Subcutaneous abdominal adipose tissue (tissue), 5 donors: ENCODE measurements around the gene TRABD2A.
"Not testable (repeated sequence)": the region's sequence is repeated elsewhere in the genome, so short reads cannot be mapped to it uniquely, and the experiment has no call there.

Source experiments
- H3K27ac ChIP-seq: one replicate; pipeline ENCODE4 v1.7.0; 2013; ENCODE audit warnings: low read depth, mild to moderate bottlenecking, inconsistent platforms, low read length, moderate library complexity
- H3K27me3 ChIP-seq, 5 donors: one replicate each; pipeline ENCODE4 v1.7.0; 2013; ENCODE audit warnings: low read length in 5 of 5, inconsistent platforms in 1 of 5; ENCODE audit not compliant: control insufficient read depth in 5 of 5, insufficient read depth in 4 of 5
- H3K36me3 ChIP-seq, 5 donors: one replicate each; pipeline ENCODE4 v1.7.0; 2013; ENCODE audit warnings: low read length in 5 of 5; ENCODE audit not compliant: control insufficient read depth in 5 of 5, insufficient read depth in 5 of 5
- H3K4me1 ChIP-seq, 5 donors: one replicate each; pipeline ENCODE4 v1.7.0; 2013; ENCODE audit warnings: low read length in 5 of 5, mild to moderate bottlenecking in 3 of 5, moderate library complexity in 1 of 5; ENCODE audit not compliant: control insufficient read depth in 5 of 5, insufficient read depth in 5 of 5
- H3K4me3 ChIP-seq, 5 donors: one replicate each; pipeline ENCODE4 v1.7.0; 2013; ENCODE audit warnings: low read length in 5 of 5, low read depth in 1 of 5
- H3K9ac ChIP-seq, 5 donors: one replicate each; pipeline ENCODE4 v1.7.0; 2013; ENCODE audit warnings: low read length in 5 of 5, mild to moderate bottlenecking in 4 of 5, moderate library complexity in 3 of 5
- H3K9me3 ChIP-seq, 5 donors: one replicate each; pipeline ENCODE4 v1.7.0; 2013; ENCODE audit warnings: low read length in 5 of 5; ENCODE audit not compliant: control insufficient read depth in 5 of 5
- donor health status: healthy.
- donor health status: healthy.
- donor health status: healthy.
- donor health status: healthy.
- donor health status: healthy.

The TRABD2A gene

GRCh38 chr2:84881581-84882413 lies 913 bp upstream of the TRABD2A start:
- H3K27me3 ChIP-seq: peaks cover 0 to 9% (median 2%) of the 10 kb centered on the region in 5 donors

GRCh38 chr2:84880395-84880644 lies 564 bp downstream of the TRABD2A start:
- peak overlapping the region; percentile 62 to 81 (median 68) for H3K4me3 ChIP-seq
- H3K9me3 ChIP-seq: no peaks in the 10 kb centered on the region
- H3K4me1 ChIP-seq: peaks cover 0 to 34% (median 32%) of the 10 kb centered on the region in 5 donors
- H3K27me3 ChIP-seq: peaks cover 0 to 9% (median 2%) of the 10 kb centered on the region in 5 donors
- peak overlapping the region; percentile 53 to 63 (median 58) for H3K9ac ChIP-seq
- H3K36me3 ChIP-seq: no peaks in the 10 kb centered on the region
- H3K27ac ChIP-seq: no peak overlapping the region

More at GRCh38 chr2:84881581-84882413, 913 bp upstream of the TRABD2A start:
- H3K9ac ChIP-seq: peak overlapping the region; percentile 36 to 72 (median 61)
- H3K9me3 ChIP-seq: no peaks in the 10 kb centered on the region
- peak overlapping the region; percentile 62 to 81 (median 77) for H3K4me3 ChIP-seq
- no peak overlapping the region for H3K27ac ChIP-seq
- H3K36me3 ChIP-seq: no peaks in the 10 kb centered on the region
- H3K4me1 ChIP-seq: peaks cover 0 to 27% (median 26%) of the 10 kb centered on the region in 5 donors

GRCh38 chr2:84879584-84880394 lies 1.1 kb downstream of the TRABD2A start:
- Histone ChIP-seq H3K27me3 (peaks cover 0 to 9% (median 2%) of the 10 kb centered on the region in 5 donors), H3K27ac (no peak overlapping the region), H3K9me3 (no peaks in the 10 kb centered on the region), H3K4me3 (peak overlapping the region; percentile 62 to 81 (median 68)), H3K36me3 (no peaks in the 10 kb centered on the region), H3K4me1 (peaks cover 0 to 34% (median 32%) of the 10 kb centered on the region in 5 donors), H3K9ac (peak overlapping the region in 4 of 5 donors; percentile 53 to 63 (median 56))

- no peaks in the 10 kb centered on the region for H3K36me3 ChIP-seq
Measured at GRCh38 chr2:84878896-84879583, 1.8 kb downstream of the TRABD2A start.

DNA sequence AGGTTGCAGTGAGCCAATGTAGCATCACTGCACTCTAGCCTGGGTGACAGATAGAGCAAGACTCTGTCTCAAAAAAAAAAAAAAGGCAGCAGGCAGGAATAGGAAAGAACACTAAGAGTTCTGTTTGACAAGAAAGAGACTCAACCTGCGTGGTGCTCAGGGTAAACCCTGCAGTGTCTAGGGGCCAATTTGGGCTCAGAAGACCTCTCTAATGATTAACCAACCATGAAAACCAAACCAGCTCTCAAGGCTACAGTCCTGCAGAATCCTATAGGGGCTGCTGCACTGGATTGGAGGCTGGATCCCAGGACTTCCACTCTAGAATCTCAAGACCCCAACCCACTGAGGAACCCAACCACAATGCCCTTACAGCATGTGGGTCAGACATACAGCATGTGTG lies 2.4 kb downstream of the TRABD2A start:
- H3K9ac ChIP-seq: no peak overlapping the region

More at GRCh38 chr2:84878896-84879583, 1.8 kb downstream of the TRABD2A start:
- no peak overlapping the region for H3K9ac ChIP-seq
- peaks cover 0 to 9% (median 2%) of the 10 kb centered on the region in 5 donors for H3K27me3 ChIP-seq
- H3K4me1 ChIP-seq: peaks cover 0 to 35% (median 32%) of the 10 kb centered on the region in 5 donors
- no peak overlapping the region for H3K27ac ChIP-seq
- H3K4me3 ChIP-seq: peak overlapping the region in 2 of 5 donors; percentile 41 to 77
- H3K9me3 ChIP-seq: no peaks in the 10 kb centered on the region

GRCh38 chr2:84876369-84876768 lies 4.5 kb downstream of the TRABD2A start:
- H3K9me3 ChIP-seq: no peaks in the 10 kb centered on the region
- H3K27ac ChIP-seq: no peak overlapping the region
- no peak overlapping the region for H3K9ac ChIP-seq
- H3K27me3 ChIP-seq: peaks cover 0 to 9% (median 2%) of the 10 kb centered on the region in 5 donors
- peaks cover 0 to 34% (median 26%) of the 10 kb centered on the region in 5 donors for H3K4me1 ChIP-seq
- no peaks in the 10 kb centered on the region for H3K36me3 ChIP-seq
- no peak overlapping the region for H3K4me3 ChIP-seq

More for the DNA sequence above, 2.4 kb downstream of the TRABD2A start:
- H3K4me3 ChIP-seq: no peak overlapping the region
- no peaks in the 10 kb centered on the region for H3K36me3 ChIP-seq
- H3K27me3 ChIP-seq: peaks cover 0 to 9% (median 2%) of the 10 kb centered on the region in 5 donors
- H3K27ac ChIP-seq: no peak overlapping the region
- no peaks in the 10 kb centered on the region for H3K9me3 ChIP-seq
- H3K4me1 ChIP-seq: peaks cover 0 to 41% (median 32%) of the 10 kb centered on the region in 5 donors

- not testable (repeated sequence) for H3K4me3 ChIP-seq, H3K27me3 ChIP-seq, H3K27ac ChIP-seq, H3K9ac ChIP-seq, H3K36me3 ChIP-seq, H3K9me3 ChIP-seq
- H3K4me1 ChIP-seq: peaks cover 0 to 28% (median 19%) of the 10 kb centered on the region in 5 donors
Measured at GRCh38 chr2:84875619-84876018, 5.3 kb downstream of the TRABD2A start.

- Histone ChIP-seq H3K4me3 (no peak overlapping the region), H3K36me3 (no peaks in the 10 kb centered on the region), H3K9me3 (no peaks in the 10 kb centered on the region), H3K27ac (no peak overlapping the region), H3K4me1 (peaks cover 0 to 24% (median 14%) of the 10 kb centered on the region in 5 donors), H3K9ac (no peak overlapping the region), H3K27me3 (peaks cover 0 to 2% (median 0%) of the 10 kb centered on the region in 5 donors)
Measured at GRCh38 chr2:84875213-84875560, 5.7 kb downstream of the TRABD2A start.

DNA sequence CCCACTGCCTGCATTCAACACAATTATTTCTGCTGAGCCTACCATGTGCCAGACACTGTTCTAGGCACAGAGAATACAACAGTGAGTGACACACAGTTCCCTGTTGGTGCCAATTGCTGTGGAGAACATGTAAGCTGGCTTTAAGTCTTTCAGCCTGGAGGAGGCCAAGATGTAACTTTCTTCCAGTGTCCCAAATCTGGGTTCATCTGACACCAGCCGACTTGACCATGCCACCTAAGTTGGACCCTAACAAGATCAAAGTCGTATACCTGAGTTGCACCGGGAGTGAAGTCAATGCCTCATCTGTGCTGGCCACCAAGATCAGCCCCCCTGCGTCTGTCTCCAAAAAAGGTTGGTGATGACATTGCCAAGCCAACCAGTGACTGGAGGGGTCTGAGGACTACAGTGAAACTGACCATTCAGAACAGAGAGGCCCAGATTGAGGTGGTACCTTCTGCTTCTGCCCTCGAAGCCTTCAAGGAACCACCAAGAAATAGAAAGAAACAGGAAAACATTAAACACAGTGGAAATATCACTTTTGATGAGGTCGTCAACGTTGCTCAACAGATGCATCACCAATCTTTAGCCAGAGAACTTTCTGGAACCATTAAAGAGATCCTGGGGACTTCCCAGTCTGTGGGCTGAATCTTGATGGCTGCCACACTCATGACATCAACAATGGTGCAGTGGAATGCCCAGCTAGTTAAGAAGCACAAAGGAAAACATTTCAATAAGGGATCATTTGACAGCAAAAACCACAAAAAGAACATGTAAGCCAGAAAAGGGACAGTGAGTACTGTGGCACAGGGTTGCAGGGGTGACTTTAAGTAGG lies 6.3 kb downstream of the TRABD2A start:
- Histone ChIP-seq H3K9ac (no peak overlapping the region), H3K27me3 (no peaks in the 10 kb centered on the region), H3K27ac (no peak overlapping the region), H3K4me1 (peaks cover 0 to 19% (median 9%) of the 10 kb centered on the region in 5 donors), H3K36me3 (no peaks in the 10 kb centered on the region), H3K4me3 (no peak overlapping the region), H3K9me3 (no peaks in the 10 kb centered on the region)
